ENCODE data around the gene SRF. TPM values are rescaled to one million over a fixed set of nuclear protein-coding genes. Genes with fewer than 3 reads are reported as not detected.
A peak's percentile ranks its signal among the peaks of the same experiment; 100 is the strongest.

Gene SRF
- total RNA-seq, 1 experiment from 2014 or later: 27.4 TPM

GRCh38 chr6:43159599-43159998 is 11.5 kb upstream of the SRF start:
- no peak overlapping the region for H3K4me3 ChIP-seq (ENCODE audit: low read length)
- H3K4me2 ChIP-seq (ENCODE audit: low read depth, low read length, poor library complexity, severe bottlenecking): no peak overlapping the region
- no peaks in the 10 kb centered on the region for H4K20me1 ChIP-seq (ENCODE audit: insufficient read depth, low read depth, low read length)
- H3K4me1 ChIP-seq (ENCODE audit: low read length): no peaks in the 10 kb centered on the region
- H3K27ac ChIP-seq (ENCODE audit: low read length): no peak overlapping the region
- H3K9me3 ChIP-seq (ENCODE audit: low read length): no peaks in the 10 kb centered on the region
- H3K9ac ChIP-seq (ENCODE audit: low read length): no peak overlapping the region
- no peak for DNase-seq
- no peaks in the 10 kb centered on the region for H3K9me2 ChIP-seq (replicated peaks; ENCODE audit: insufficient read depth, low read length)
- H3K27me3 ChIP-seq (ENCODE audit: low read length): no peaks in the 10 kb centered on the region
- no peak overlapping the region for H2AFZ ChIP-seq (ENCODE audit: low read length)
- H3K79me2 ChIP-seq (ENCODE audit: low read length): no peaks in the 10 kb centered on the region
- H3K36me3 ChIP-seq (ENCODE audit: insufficient read depth, low read length): no peaks in the 10 kb centered on the region

DNA sequence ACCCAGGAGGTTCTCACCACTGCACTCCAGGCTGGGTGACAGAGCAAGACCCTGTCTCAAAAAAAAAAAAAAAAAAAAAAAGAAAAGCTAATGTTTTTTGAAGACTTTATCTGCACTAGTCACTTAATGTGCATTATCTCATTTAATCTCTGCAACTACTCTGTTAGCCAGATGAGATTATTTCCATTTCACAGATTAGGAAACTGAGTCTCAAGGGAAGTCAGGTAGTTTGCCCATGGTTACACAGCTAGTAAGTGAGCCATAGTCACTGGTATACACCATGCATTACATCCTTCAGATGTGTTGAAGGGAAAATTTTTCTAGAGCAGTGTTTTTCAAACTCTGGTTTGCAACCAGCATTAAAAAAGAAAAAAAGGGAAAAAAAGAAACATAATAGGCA is 7.2 kb upstream of the SRF start:
- Histone ChIP-seq H3K27ac (ENCODE audit: low read length) (no peak overlapping the region), H3K4me1 (ENCODE audit: low read length) (no peaks in the 10 kb centered on the region), H3K9ac (ENCODE audit: low read length) (no peak overlapping the region), H3K79me2 (ENCODE audit: low read length) (no peaks in the 10 kb centered on the region), H3K36me3 (ENCODE audit: insufficient read depth, low read length) (no peaks in the 10 kb centered on the region), H3K4me3 (ENCODE audit: low read length) (no peak overlapping the region), H3K9me3 (ENCODE audit: low read length) (no peaks in the 10 kb centered on the region), H3K4me2 (ENCODE audit: low read depth, low read length, poor library complexity, severe bottlenecking) (no peak overlapping the region), H3K9me2 (replicated peaks; ENCODE audit: insufficient read depth, low read length) (no peaks in the 10 kb centered on the region), H3K27me3 (ENCODE audit: low read length) (no peaks in the 10 kb centered on the region), H4K20me1 (ENCODE audit: insufficient read depth, low read depth, low read length) (no peaks in the 10 kb centered on the region), H2AFZ (ENCODE audit: low read length) (no peak overlapping the region)
- DNase-seq: no peak

DNA sequence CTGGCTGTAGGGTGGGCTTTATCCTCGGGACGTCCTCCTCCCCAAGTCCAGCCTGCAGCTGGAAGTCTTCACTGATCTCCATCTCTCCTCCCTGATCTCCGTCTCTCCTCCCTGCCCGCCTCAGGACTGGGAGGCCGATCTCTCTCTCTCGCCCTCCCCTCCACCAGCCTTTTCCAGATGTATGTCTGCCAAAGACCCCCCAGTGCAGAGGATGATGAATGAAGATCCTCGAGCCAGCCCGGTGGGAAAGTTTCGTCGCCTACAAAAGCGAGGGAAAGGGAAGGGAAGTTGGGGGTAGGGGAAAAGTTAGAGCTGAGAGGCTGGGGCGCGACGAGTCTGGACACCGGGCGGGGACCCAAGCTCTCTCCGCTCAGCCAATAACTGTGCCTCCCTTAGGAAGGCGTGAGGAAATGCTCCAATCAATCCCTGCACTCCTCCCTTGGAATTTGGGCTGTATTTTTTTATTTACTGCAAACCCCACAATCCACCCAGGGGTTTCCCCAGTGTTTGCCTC is 595 bp upstream of the SRF start:
- no peaks in the 10 kb centered on the region for H3K9me2 ChIP-seq (replicated peaks; ENCODE audit: insufficient read depth, low read length)
- H3K27me3 ChIP-seq (ENCODE audit: low read length): no peaks in the 10 kb centered on the region
- peak overlapping the region; percentile 83 for H3K4me2 ChIP-seq (ENCODE audit: low read depth, low read length, poor library complexity, severe bottlenecking)
- peak overlapping the region; percentile 68 for H3K4me3 ChIP-seq (ENCODE audit: low read length)
- peaks cover 24% of the 10 kb centered on the region for H4K20me1 ChIP-seq (ENCODE audit: insufficient read depth, low read depth, low read length)
- H3K36me3 ChIP-seq (ENCODE audit: insufficient read depth, low read length): peaks cover 7% of the 10 kb centered on the region; the same call in 1 of the 2 replicates
- no peak overlapping the region for H3K27ac ChIP-seq (ENCODE audit: low read length)
- peak overlapping the region; percentile 61; the same call in 1 of the 2 replicates for H2AFZ ChIP-seq (ENCODE audit: low read length)
- H3K9me3 ChIP-seq (ENCODE audit: low read length): no peaks in the 10 kb centered on the region
- H3K79me2 ChIP-seq (ENCODE audit: low read length): peaks cover 29% of the 10 kb centered on the region
- H3K9ac ChIP-seq (ENCODE audit: low read length): peak overlapping the region; percentile 80
- H3K4me1 ChIP-seq (ENCODE audit: low read length): peaks cover 35% of the 10 kb centered on the region
- no peak for DNase-seq

DNA sequence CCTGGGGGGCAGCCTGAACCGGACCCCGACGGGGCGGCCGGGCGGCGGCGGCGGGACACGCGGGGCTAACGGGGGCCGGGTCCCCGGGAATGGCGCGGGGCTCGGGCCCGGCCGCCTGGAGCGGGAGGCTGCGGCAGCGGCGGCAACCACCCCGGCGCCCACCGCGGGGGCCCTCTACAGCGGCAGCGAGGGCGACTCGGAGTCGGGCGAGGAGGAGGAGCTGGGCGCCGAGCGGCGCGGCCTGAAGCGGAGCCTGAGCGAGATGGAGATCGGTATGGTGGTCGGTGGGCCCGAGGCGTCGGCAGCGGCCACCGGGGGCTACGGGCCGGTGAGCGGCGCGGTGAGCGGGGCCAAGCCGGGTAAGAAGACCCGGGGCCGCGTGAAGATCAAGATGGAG is 636 bp downstream of the SRF start:
- H2AFZ ChIP-seq (ENCODE audit: low read length): no peak overlapping the region

DNA sequence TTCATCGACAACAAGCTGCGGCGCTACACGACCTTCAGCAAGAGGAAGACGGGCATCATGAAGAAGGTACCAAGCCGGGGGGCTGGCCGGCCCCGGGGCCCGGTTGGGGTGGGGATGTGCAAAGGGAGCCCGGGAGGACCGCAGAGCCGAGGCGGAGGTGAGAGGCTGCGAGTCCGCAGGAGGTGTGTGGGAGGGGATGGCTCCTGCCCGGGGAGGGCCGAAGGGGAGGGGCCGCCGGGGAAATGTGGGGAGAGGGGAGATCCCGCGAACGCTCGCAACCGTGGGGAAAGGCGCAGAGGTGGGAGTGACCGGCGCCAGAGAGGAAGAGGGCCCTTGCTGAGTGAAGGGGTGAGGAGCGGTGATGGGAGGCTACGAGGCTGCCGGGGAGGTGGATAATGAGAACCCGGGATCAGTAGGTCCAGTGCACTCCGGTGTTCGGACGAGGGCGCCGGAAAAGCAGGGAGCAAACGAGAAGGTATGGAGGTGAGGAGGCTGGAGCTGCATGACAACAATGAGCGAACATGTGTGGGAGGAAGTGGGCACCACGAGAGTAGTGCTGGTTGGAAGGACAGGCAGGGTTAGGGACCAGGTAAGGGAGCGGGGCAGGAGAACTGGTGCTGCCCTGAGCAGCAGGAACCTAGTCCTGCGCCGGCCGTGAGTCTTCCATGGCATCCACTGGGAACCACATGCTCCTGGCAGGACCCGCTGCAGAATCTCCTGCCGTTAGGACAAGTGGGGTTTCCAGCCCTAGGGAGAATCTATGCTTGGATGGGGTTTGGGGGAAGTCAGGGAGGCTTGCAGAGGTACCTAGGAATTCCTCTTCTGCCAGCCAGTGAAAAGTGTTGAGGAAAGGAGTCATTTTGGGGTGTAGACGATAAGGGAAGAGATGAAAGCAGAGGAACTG is 1.3 kb downstream of the SRF start:
- DNase-seq: peak; percentile 72
- peak overlapping the region; percentile 90 for H3K4me3 ChIP-seq (ENCODE audit: low read length)
- peak overlapping the region; percentile 69 for H3K27ac ChIP-seq (ENCODE audit: low read length)
- peak overlapping the region; percentile 97 for H3K9ac ChIP-seq (ENCODE audit: low read length)
- peaks cover 35% of the 10 kb centered on the region for H3K4me1 ChIP-seq (ENCODE audit: low read length)
- peak overlapping the region; percentile 95 for H3K4me2 ChIP-seq (ENCODE audit: low read depth, low read length, poor library complexity, severe bottlenecking)
- no peaks in the 10 kb centered on the region for H3K9me3 ChIP-seq (ENCODE audit: low read length)
- peaks cover 39% of the 10 kb centered on the region for H3K79me2 ChIP-seq (ENCODE audit: low read length)
- no peak overlapping the region for H2AFZ ChIP-seq (ENCODE audit: low read length)
- peaks cover 30% of the 10 kb centered on the region for H4K20me1 ChIP-seq (ENCODE audit: insufficient read depth, low read depth, low read length)
- H3K27me3 ChIP-seq (ENCODE audit: low read length): no peaks in the 10 kb centered on the region
- peaks cover 19% of the 10 kb centered on the region; the same call in 1 of the 2 replicates for H3K36me3 ChIP-seq (ENCODE audit: insufficient read depth, low read length)
- no peaks in the 10 kb centered on the region for H3K9me2 ChIP-seq (replicated peaks; ENCODE audit: insufficient read depth, low read length)

More for the DNA sequence above, 636 bp downstream of the SRF start:
- peaks cover 30% of the 10 kb centered on the region for H4K20me1 ChIP-seq (ENCODE audit: insufficient read depth, low read depth, low read length)
- H3K9me3 ChIP-seq (ENCODE audit: low read length): no peaks in the 10 kb centered on the region
- H3K9ac ChIP-seq (ENCODE audit: low read length): peak overlapping the region; percentile 97
- H3K9me2 ChIP-seq (replicated peaks; ENCODE audit: insufficient read depth, low read length): no peaks in the 10 kb centered on the region
- DNase-seq: peak; percentile 70
- H3K4me1 ChIP-seq (ENCODE audit: low read length): peaks cover 35% of the 10 kb centered on the region
- H3K27ac ChIP-seq (ENCODE audit: low read length): peak overlapping the region; percentile 69
- H3K4me2 ChIP-seq (ENCODE audit: low read depth, low read length, poor library complexity, severe bottlenecking): peak overlapping the region; percentile 95
- H3K36me3 ChIP-seq (ENCODE audit: insufficient read depth, low read length): peaks cover 17% of the 10 kb centered on the region; the same call in 1 of the 2 replicates
- no peaks in the 10 kb centered on the region for H3K27me3 ChIP-seq (ENCODE audit: low read length)
- peak overlapping the region; percentile 90 for H3K4me3 ChIP-seq (ENCODE audit: low read length)
- peaks cover 38% of the 10 kb centered on the region for H3K79me2 ChIP-seq (ENCODE audit: low read length)

GRCh38 chr6:43173591-43174262 is 2.7 kb downstream of the SRF start:
- H3K27me3 ChIP-seq (ENCODE audit: low read length): no peaks in the 10 kb centered on the region
- DNase-seq: no peak
- H3K9ac ChIP-seq (ENCODE audit: low read length): peak overlapping the region; percentile 97
- H3K9me2 ChIP-seq (replicated peaks; ENCODE audit: insufficient read depth, low read length): no peaks in the 10 kb centered on the region
- peak overlapping the region; percentile 95 for H3K4me2 ChIP-seq (ENCODE audit: low read depth, low read length, poor library complexity, severe bottlenecking)
- H3K79me2 ChIP-seq (ENCODE audit: low read length): peaks cover 39% of the 10 kb centered on the region
- peaks cover 30% of the 10 kb centered on the region for H4K20me1 ChIP-seq (ENCODE audit: insufficient read depth, low read depth, low read length)
- H3K4me1 ChIP-seq (ENCODE audit: low read length): peaks cover 35% of the 10 kb centered on the region
- H3K9me3 ChIP-seq (ENCODE audit: low read length): no peaks in the 10 kb centered on the region
- peak overlapping the region; percentile 69 for H3K27ac ChIP-seq (ENCODE audit: low read length)
- no peak overlapping the region for H2AFZ ChIP-seq (ENCODE audit: low read length)
- peak overlapping the region; percentile 90 for H3K4me3 ChIP-seq (ENCODE audit: low read length)
- H3K36me3 ChIP-seq (ENCODE audit: insufficient read depth, low read length): peaks cover 23% of the 10 kb centered on the region; the same call in 1 of the 2 replicates

- Histone ChIP-seq H3K4me1 (ENCODE audit: low read length) (peaks cover 35% of the 10 kb centered on the region), H3K27me3 (ENCODE audit: low read length) (no peaks in the 10 kb centered on the region), H3K4me2 (ENCODE audit: low read depth, low read length, poor library complexity, severe bottlenecking) (peak overlapping the region; percentile 95), H3K4me3 (ENCODE audit: low read length) (peak overlapping the region; percentile 90), H3K27ac (ENCODE audit: low read length) (peak overlapping the region; percentile 69), H4K20me1 (ENCODE audit: insufficient read depth, low read depth, low read length) (peaks cover 30% of the 10 kb centered on the region), H3K9me2 (replicated peaks; ENCODE audit: insufficient read depth, low read length) (no peaks in the 10 kb centered on the region), H3K36me3 (ENCODE audit: insufficient read depth, low read length) (peaks cover 26% of the 10 kb centered on the region; the same call in 1 of the 2 replicates), H3K9ac (ENCODE audit: low read length) (peak overlapping the region; percentile 97), H3K9me3 (ENCODE audit: low read length) (no peaks in the 10 kb centered on the region), H3K79me2 (ENCODE audit: low read length) (peaks cover 39% of the 10 kb centered on the region), H2AFZ (ENCODE audit: low read length) (no peak overlapping the region)
- DNase-seq: peak; percentile 98
These were observed 3.4 kb downstream of the SRF start for GRCh38 chr6:43174263-43175112.
